NT2/D1 (cell line): ENCODE results near the gene CEP250.
"Not testable (repeated sequence)": the region's sequence is repeated elsewhere in the genome, so short reads cannot be mapped to it uniquely, and the experiment has no call there.

Experiments
- DNase-seq: peaks from one replicate; pipeline ENCODE4 v3.0.0-alpha.2; 2011; ENCODE audit warnings: low read depth, low spot score
- H3K27me3 ChIP-seq: 2 replicates; pipeline ENCODE4 v1.6.0; 2011; ENCODE audit warnings: mild to moderate bottlenecking; ENCODE audit not compliant: insufficient read length, insufficient read depth
- H3K36me3 ChIP-seq: 2 replicates; pipeline ENCODE4 v1.6.1; 2011; ENCODE audit warnings: mild to moderate bottlenecking, low read length, mixed read lengths; ENCODE audit not compliant: insufficient read depth, insufficient read length
- H3K4me1 ChIP-seq: 2 replicates; pipeline ENCODE4 v1.5.1; 2011; ENCODE audit not compliant: insufficient read depth, insufficient read length
- H3K4me3 ChIP-seq: 2 replicates; pipeline ENCODE4 v1.5.1; 2011; ENCODE audit warnings: low read depth; ENCODE audit not compliant: insufficient read length
- H3K9ac ChIP-seq: 2 replicates; pipeline ENCODE4 v1.6.0; 2011; ENCODE audit warnings: low read depth; ENCODE audit not compliant: insufficient read length
- H3K9me3 ChIP-seq: 2 replicates; pipeline ENCODE4 v1.5.1; 2011; ENCODE audit warnings: mild to moderate bottlenecking, low read length; ENCODE audit not compliant: insufficient read depth
- SUZ12 ChIP-seq: IDR thresholded peaks from 2 replicates; pipeline ENCODE4 v1.6.1; 2011; ENCODE audit not compliant: insufficient read length, insufficient read depth; ENCODE audit errors: extremely low read depth
- YY1 ChIP-seq: IDR thresholded peaks from 2 replicates; pipeline ENCODE4 v1.6.1; 2011; ENCODE audit not compliant: insufficient read length, insufficient read depth
- ZNF274 ChIP-seq: IDR thresholded peaks from 2 replicates; pipeline ENCODE4 v1.6.1; 2011; ENCODE audit warnings: mild to moderate bottlenecking, low read depth, low read length

The CEP250 gene

GRCh38 chr20:35539756-35540212, 84.4 kb downstream of the CEP250 start:
- no peak overlapping the region for H3K9ac ChIP-seq

GRCh38 chr20:35541118-35541782, 85.9 kb downstream of the CEP250 start:
- peaks cover 5% of the 10 kb centered on the region for H3K4me1 ChIP-seq
- TF ChIP-seq ZNF274 (no peak), YY1 (no peak), SUZ12 (no peak)
- H3K9ac ChIP-seq: peak overlapping the region; percentile 61
- peak overlapping the region; percentile 15 for H3K4me3 ChIP-seq
- H3K9me3 ChIP-seq: no peaks in the 10 kb centered on the region
- no peaks in the 10 kb centered on the region for H3K27me3 ChIP-seq
- H3K36me3 ChIP-seq: peaks cover 34% of the 10 kb centered on the region
- DNase-seq: no peak

More at GRCh38 chr20:35539756-35540212, 84.4 kb downstream of the CEP250 start:
- Histone ChIP-seq H3K27me3 (no peaks in the 10 kb centered on the region), H3K4me3 (no peak overlapping the region), H3K9me3 (no peaks in the 10 kb centered on the region), H3K4me1 (peaks cover 5% of the 10 kb centered on the region), H3K36me3 (peaks cover 22% of the 10 kb centered on the region)
- no peak for DNase-seq
- TF ChIP-seq ZNF274 (no peak), SUZ12 (no peak), YY1 (no peak)

- DNase-seq: peak; percentile 98
- peaks cover 42% of the 10 kb centered on the region for H3K36me3 ChIP-seq
Observed at GRCh38 chr20:35541783-35542662, 86.6 kb downstream of the CEP250 start, which contains the start of gene ERGIC3. Gene ERGIC3, plus strand, starts transcription at chr20:35542078. Its CDS starts 20 bp downstream, at chr20:35542098.

GRCh38 chr20:35542990-35543389, 87.6 kb downstream of the CEP250 start:
- no peaks in the 10 kb centered on the region for H3K27me3 ChIP-seq
- no peak overlapping the region for H3K9ac ChIP-seq
- H3K4me1 ChIP-seq: peaks cover 5% of the 10 kb centered on the region
- TF ChIP-seq YY1: no peak
- no peak for DNase-seq
- peaks cover 51% of the 10 kb centered on the region for H3K36me3 ChIP-seq
- no peaks in the 10 kb centered on the region for H3K9me3 ChIP-seq
- H3K4me3 ChIP-seq: peak overlapping the region; percentile 88

More at GRCh38 chr20:35541783-35542662, 86.6 kb downstream of the CEP250 start, which contains the start of gene ERGIC3:
- no peaks in the 10 kb centered on the region for H3K9me3 ChIP-seq
- peak within 1 kb of the TSS; percentile 88 for H3K4me3 ChIP-seq
- H3K27me3 ChIP-seq: no peaks in the 10 kb centered on the region
- H3K9ac ChIP-seq: peak within 1 kb of the TSS; percentile 88
- peaks cover 5% of the 10 kb centered on the region for H3K4me1 ChIP-seq
- TF ChIP-seq YY1 (no peak), ZNF274 (no peak), SUZ12 (no peak)

GRCh38 chr20:35544436-35544835, 89.0 kb downstream of the CEP250 start:
- Histone ChIP-seq H3K9ac (no peak overlapping the region), H3K4me1 (peaks cover 5% of the 10 kb centered on the region), H3K4me3 (no peak overlapping the region), H3K27me3 (no peaks in the 10 kb centered on the region), H3K9me3 (no peaks in the 10 kb centered on the region), H3K36me3 (peaks cover 65% of the 10 kb centered on the region)
- TF ChIP-seq YY1 (no peak), ZNF274 (no peak), SUZ12 (no peak)
- no peak for DNase-seq

GRCh38 chr20:35544941-35545340, 89.5 kb downstream of the CEP250 start:
- not testable (repeated sequence) for H3K9me3 ChIP-seq, H3K27me3 ChIP-seq, H3K9ac ChIP-seq, H3K4me3 ChIP-seq, DNase-seq, H3K4me1 ChIP-seq
- peaks cover 68% of the 10 kb centered on the region for H3K36me3 ChIP-seq

- peaks cover 5% of the 10 kb centered on the region for H3K4me1 ChIP-seq
- no peak overlapping the region for H3K9ac ChIP-seq
- TF ChIP-seq ZNF274 (no peak), SUZ12 (no peak), YY1 (no peak)
- H3K36me3 ChIP-seq: peaks cover 76% of the 10 kb centered on the region
- H3K4me3 ChIP-seq: no peak overlapping the region
- no peaks in the 10 kb centered on the region for H3K27me3 ChIP-seq
- H3K9me3 ChIP-seq: no peaks in the 10 kb centered on the region
- no peak for DNase-seq
Observed at GRCh38 chr20:35546127-35546526, 90.7 kb downstream of the CEP250 start.
